Measurements from ENCODE around the gene ENOX1. TPM values are rescaled to one million over a fixed set of nuclear protein-coding genes. Genes with fewer than 3 reads are reported as not detected.

ENOX1 gene
- total RNA-seq, 1 experiment from 2014 or later = 0.07 TPM

DNA sequence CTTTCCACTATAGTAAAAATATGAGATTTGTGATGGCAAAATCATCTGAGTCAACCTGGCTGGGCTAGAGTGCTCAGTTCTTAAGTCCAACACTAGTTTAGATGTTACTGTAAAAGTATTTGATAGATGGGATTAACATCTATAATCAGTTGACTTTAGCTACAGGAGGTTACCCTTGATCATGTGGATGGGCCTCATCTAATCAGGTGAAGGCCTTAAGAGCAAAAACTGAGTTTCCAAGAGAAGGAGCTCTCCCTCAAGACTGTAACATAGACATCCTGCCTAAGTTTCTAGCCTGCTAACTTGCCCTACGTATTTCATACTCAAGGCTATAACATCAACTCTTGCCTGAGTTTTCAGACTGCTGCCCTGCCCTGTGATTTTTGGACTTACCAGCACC lies 132.8 kb downstream of the ENOX1 start:
- Histone ChIP-seq H3K4me3 (ENCODE audit: insufficient read depth, low read depth, low read length) (no peak overlapping the region), H3K27me3 (ENCODE audit: control insufficient read depth, insufficient read depth, low read length) (no peaks in the 10 kb centered on the region), H3K36me3 (replicated peaks; ENCODE audit: control insufficient read depth, insufficient read depth, low read length) (no peaks in the 10 kb centered on the region)
- DNase-seq = no peak

DNA sequence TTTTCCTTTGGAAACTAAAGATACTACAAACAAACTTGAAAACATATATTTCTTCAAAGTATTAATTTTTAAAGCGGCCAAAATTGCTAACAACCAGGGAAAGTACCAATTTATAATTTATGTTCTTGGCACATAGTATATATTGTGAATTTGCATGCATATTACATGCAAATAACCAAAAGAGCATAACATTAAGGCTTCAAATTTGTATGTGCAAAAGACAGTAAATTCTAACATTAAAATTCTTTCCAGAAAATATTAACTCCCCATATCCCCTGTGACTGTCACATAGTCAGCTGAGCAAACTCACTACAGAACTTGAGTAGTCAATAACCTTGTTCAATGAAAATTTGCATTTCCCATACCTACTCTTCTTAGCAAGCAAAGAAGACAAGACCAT lies 133.4 kb downstream of the ENOX1 start:
- no peak for DNase-seq
- H3K27me3 ChIP-seq (ENCODE audit: control insufficient read depth, insufficient read depth, low read length) = no peaks in the 10 kb centered on the region

GRCh38 chr13:43652760-43653159 lies 134.0 kb downstream of the ENOX1 start:
- no peaks in the 10 kb centered on the region for H3K36me3 ChIP-seq (replicated peaks; ENCODE audit: control insufficient read depth, insufficient read depth, low read length)
- H3K4me3 ChIP-seq (ENCODE audit: insufficient read depth, low read depth, low read length) = no peak overlapping the region
- H3K27me3 ChIP-seq (ENCODE audit: control insufficient read depth, insufficient read depth, low read length) = no peaks in the 10 kb centered on the region
- DNase-seq = no peak

More for the DNA sequence above, 133.4 kb downstream of the ENOX1 start:
- Histone ChIP-seq H3K36me3 (replicated peaks; ENCODE audit: control insufficient read depth, insufficient read depth, low read length) (no peaks in the 10 kb centered on the region), H3K4me3 (ENCODE audit: insufficient read depth, low read depth, low read length) (no peak overlapping the region)

GRCh38 chr13:43650882-43651281 lies 135.9 kb downstream of the ENOX1 start:
- no peak for DNase-seq
- H3K4me3 ChIP-seq (ENCODE audit: insufficient read depth, low read depth, low read length) = no peak overlapping the region
- no peaks in the 10 kb centered on the region for H3K36me3 ChIP-seq (replicated peaks; ENCODE audit: control insufficient read depth, insufficient read depth, low read length)
- H3K27me3 ChIP-seq (ENCODE audit: control insufficient read depth, insufficient read depth, low read length) = no peaks in the 10 kb centered on the region

DNA sequence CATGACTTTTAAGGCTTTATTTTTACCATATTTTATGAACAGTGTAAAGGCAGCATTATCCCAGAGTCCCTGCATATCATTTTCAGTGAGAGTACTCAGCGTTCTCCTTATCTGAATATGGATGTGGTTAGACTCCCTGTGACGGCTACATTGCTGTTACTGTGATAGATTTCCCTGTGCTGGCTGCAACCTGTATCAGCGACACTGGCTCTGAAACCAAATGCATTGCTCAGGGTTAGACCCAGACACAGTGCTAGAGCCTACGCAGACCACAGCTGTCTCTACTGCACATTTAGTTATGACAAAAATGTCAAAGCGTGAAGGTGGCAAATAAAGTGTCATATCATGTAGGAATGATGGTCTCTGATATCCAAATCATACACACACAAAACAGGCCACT lies 138.0 kb downstream of the ENOX1 start:
- DNase-seq = no peak
- Histone ChIP-seq H3K36me3 (replicated peaks; ENCODE audit: control insufficient read depth, insufficient read depth, low read length) (no peaks in the 10 kb centered on the region), H3K4me3 (ENCODE audit: insufficient read depth, low read depth, low read length) (no peak overlapping the region), H3K27me3 (ENCODE audit: control insufficient read depth, insufficient read depth, low read length) (no peaks in the 10 kb centered on the region)

GRCh38 chr13:43647471-43647870 lies 139.3 kb downstream of the ENOX1 start:
- Histone ChIP-seq H3K36me3 (replicated peaks; ENCODE audit: control insufficient read depth, insufficient read depth, low read length) (no peaks in the 10 kb centered on the region), H3K27me3 (ENCODE audit: control insufficient read depth, insufficient read depth, low read length) (no peaks in the 10 kb centered on the region), H3K4me3 (ENCODE audit: insufficient read depth, low read depth, low read length) (no peak overlapping the region)
- DNase-seq = no peak

GRCh38 chr13:43640476-43640875 lies 146.3 kb downstream of the ENOX1 start:
- H3K36me3 ChIP-seq (replicated peaks; ENCODE audit: control insufficient read depth, insufficient read depth, low read length) = no peaks in the 10 kb centered on the region
- no peaks in the 10 kb centered on the region for H3K27me3 ChIP-seq (ENCODE audit: control insufficient read depth, insufficient read depth, low read length)
- H3K4me3 ChIP-seq (ENCODE audit: insufficient read depth, low read depth, low read length) = no peak overlapping the region
- no peak for DNase-seq

DNA sequence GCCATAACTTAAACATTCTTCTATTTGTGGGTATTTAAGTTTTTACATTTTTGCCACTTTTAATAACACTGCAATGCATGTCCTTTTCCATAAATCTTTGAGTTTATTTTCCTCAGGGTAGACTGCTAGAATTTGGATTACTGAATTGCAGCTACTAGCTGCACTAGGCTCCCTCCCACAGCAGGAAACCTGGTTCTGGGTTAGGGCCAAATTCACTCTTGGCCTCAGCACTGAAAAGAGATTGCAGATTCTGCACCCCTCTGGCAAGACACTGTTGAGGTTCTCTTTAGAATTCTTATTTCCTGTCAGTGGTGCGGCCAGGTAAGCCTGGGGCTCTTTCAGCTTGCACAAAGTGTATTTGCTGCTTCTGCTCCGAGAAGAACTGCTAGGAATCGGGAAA lies 155.7 kb downstream of the ENOX1 start:
- no peaks in the 10 kb centered on the region for H3K36me3 ChIP-seq (replicated peaks; ENCODE audit: control insufficient read depth, insufficient read depth, low read length)
- no peak for DNase-seq
- no peaks in the 10 kb centered on the region for H3K27me3 ChIP-seq (ENCODE audit: control insufficient read depth, insufficient read depth, low read length)
- no peak overlapping the region for H3K4me3 ChIP-seq (ENCODE audit: insufficient read depth, low read depth, low read length)

GRCh38 chr13:43629691-43630480 lies 156.9 kb downstream of the ENOX1 start:
- no peaks in the 10 kb centered on the region for H3K36me3 ChIP-seq (replicated peaks; ENCODE audit: control insufficient read depth, insufficient read depth, low read length)
- H3K27me3 ChIP-seq (ENCODE audit: control insufficient read depth, insufficient read depth, low read length) = no peaks in the 10 kb centered on the region
- DNase-seq = no peak
- H3K4me3 ChIP-seq (ENCODE audit: insufficient read depth, low read depth, low read length) = no peak overlapping the region

DNA sequence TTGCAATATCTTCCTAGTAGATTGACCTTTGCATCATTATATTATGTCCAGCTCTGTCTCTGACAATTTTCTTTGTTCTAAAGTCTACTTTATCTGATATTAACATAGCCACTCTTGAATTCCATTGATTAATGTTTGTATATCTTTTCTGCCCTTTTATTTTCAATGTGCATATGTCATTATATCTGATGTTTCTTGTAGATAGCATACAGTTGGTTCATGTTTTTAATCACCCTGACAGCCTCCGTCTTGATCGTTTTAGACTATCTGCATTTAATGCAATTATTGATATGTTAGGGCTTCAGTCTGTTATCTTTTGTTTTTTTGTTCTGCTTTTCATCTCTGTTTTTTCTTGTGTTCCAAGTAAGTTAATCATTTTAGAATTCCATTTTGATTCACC lies 159.8 kb downstream of the ENOX1 start:
- Histone ChIP-seq H3K27me3 (ENCODE audit: control insufficient read depth, insufficient read depth, low read length) (no peaks in the 10 kb centered on the region), H3K36me3 (replicated peaks; ENCODE audit: control insufficient read depth, insufficient read depth, low read length) (no peaks in the 10 kb centered on the region), H3K4me3 (ENCODE audit: insufficient read depth, low read depth, low read length) (no peak overlapping the region)
- no peak for DNase-seq

- Histone ChIP-seq H3K27me3 (ENCODE audit: control insufficient read depth, insufficient read depth, low read length) (no peaks in the 10 kb centered on the region), H3K36me3 (replicated peaks; ENCODE audit: control insufficient read depth, insufficient read depth, low read length) (no peaks in the 10 kb centered on the region), H3K4me3 (ENCODE audit: insufficient read depth, low read depth, low read length) (no peak overlapping the region)
- no peak for DNase-seq
Observed at GRCh38 chr13:43614063-43614462, 172.7 kb downstream of the ENOX1 start.

DNA sequence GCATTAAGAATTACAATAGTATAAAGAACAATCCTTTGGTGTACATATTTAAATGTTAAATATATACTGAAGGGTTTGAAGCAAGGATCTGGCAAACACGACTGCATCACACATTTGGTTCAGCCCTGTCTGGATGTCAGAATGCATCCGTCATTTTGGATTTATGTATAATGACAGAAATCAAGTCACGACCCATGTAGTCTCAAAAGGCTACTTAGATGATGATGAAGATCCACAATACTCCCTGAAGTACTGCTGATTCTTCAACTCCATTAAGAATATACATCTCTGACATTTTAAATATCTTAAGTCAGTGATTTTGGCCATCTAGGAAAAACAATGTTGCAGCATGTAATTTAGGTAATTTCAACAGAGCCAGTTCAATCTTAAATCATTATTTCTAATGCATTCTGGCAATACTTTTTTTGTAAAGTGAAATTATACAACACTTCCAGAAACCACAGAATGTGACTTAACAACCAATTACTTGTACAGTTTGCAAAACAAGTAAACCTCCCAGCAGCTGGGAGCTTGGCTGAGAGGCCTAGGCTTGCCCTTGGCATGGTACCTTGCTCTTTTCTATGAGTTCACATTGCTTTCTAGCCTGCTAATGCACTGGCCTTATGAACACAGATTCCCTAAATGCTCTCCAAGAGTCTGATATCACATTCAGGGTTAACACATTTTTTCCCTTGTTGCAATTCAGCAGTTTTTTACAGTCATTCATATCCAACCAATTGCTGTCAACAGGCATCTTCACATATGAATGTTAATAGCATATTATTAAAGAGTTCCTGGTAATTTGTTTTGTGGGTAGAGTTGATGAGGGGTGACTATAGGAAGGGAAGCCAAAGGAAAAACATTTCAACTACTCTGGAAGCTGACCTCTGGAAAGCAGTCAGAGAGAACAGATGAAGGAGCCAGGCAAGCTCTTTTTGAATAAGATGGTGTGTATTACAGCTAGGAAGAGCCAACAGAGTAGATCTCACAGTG lies 175.2 kb downstream of the ENOX1 start:
- Histone ChIP-seq H3K36me3 (replicated peaks; ENCODE audit: control insufficient read depth, insufficient read depth, low read length) (no peaks in the 10 kb centered on the region), H3K4me3 (ENCODE audit: insufficient read depth, low read depth, low read length) (no peak overlapping the region), H3K27me3 (ENCODE audit: control insufficient read depth, insufficient read depth, low read length) (no peaks in the 10 kb centered on the region)
- no peak for DNase-seq

GRCh38 chr13:43608400-43609137 lies 178.2 kb downstream of the ENOX1 start:
- Histone ChIP-seq H3K4me3 (ENCODE audit: insufficient read depth, low read depth, low read length) (no peak overlapping the region), H3K27me3 (ENCODE audit: control insufficient read depth, insufficient read depth, low read length) (no peaks in the 10 kb centered on the region), H3K36me3 (replicated peaks; ENCODE audit: control insufficient read depth, insufficient read depth, low read length) (no peaks in the 10 kb centered on the region)
- no peak for DNase-seq

GRCh38 chr13:43597599-43597945 lies 189.2 kb downstream of the ENOX1 start:
- Histone ChIP-seq H3K36me3 (replicated peaks; ENCODE audit: control insufficient read depth, insufficient read depth, low read length) (no peaks in the 10 kb centered on the region), H3K27me3 (ENCODE audit: control insufficient read depth, insufficient read depth, low read length) (no peaks in the 10 kb centered on the region)
- DNase-seq = no peak

More at GRCh38 chr13:43597599-43597945, 189.2 kb downstream of the ENOX1 start:
- H3K4me3 ChIP-seq (ENCODE audit: insufficient read depth, low read depth, low read length) = no peak overlapping the region
